GM23338 (cell line): ENCODE measurements around the gene TINAGL1. TPM values are rescaled to one million over a fixed set of nuclear protein-coding genes. Genes with fewer than 3 reads are reported as not detected.

ENCODE experiments used
- ATAC-seq: fragments of 200-7000 bp; cut with Tn5 transposase; 3 replicates; pipeline ENCODE4 v1.9.1; 2020
- DNase-seq: peaks from one replicate; pipeline ENCODE4 v3.0.0-alpha.2; 2015; ENCODE audit warnings: low spot score
- H2AFZ ChIP-seq: fragments of 200-600 bp; sonication (generic); 2 replicates; pipeline ENCODE4 v1.8.0; 2016; ENCODE audit warnings: antibody characterized with exemption, mild to moderate bottlenecking, moderate library complexity
- H3F3A ChIP-seq: fragments of 200-600 bp; sonication (generic); replicated peaks from 2 replicates; pipeline ENCODE4 v1.8.0; 2017; ENCODE audit warnings: antibody characterized with exemption, mixed run types, low read depth
- H3K27ac ChIP-seq: fragments of 200-600 bp; sonication (generic); 2 replicates; pipeline ENCODE4 v1.6.1; 2016; ENCODE audit warnings: low read depth
- H3K27me3 ChIP-seq: fragments of 200-600 bp; sonication (generic); 2 replicates; pipeline ENCODE4 v1.8.0; 2016; ENCODE audit warnings: mild to moderate bottlenecking, mixed run types, moderate library complexity; ENCODE audit not compliant: insufficient read depth
- H3K36me3 ChIP-seq: fragments of 200-600 bp; sonication (generic); 2 replicates; pipeline ENCODE4 v1.8.0; 2016; ENCODE audit warnings: mild to moderate bottlenecking; ENCODE audit not compliant: insufficient read depth
- H3K4me1 ChIP-seq: fragments of 200-600 bp; sonication (generic); 2 replicates; pipeline ENCODE4 v1.8.0; 2016; ENCODE audit warnings: mild to moderate bottlenecking, moderate library complexity; ENCODE audit not compliant: insufficient read depth
- H3K4me2 ChIP-seq: fragments of 200-600 bp; sonication (generic); 2 replicates; pipeline ENCODE4 v1.7.1; 2017; ENCODE audit warnings: mixed run types
- H3K4me3 ChIP-seq: fragments of 200-600 bp; sonication (generic); 2 replicates; pipeline ENCODE4 v1.6.1; 2016; ENCODE audit warnings: mixed run types
- H3K79me2 ChIP-seq: fragments of 200-600 bp; sonication (generic); replicated peaks from 2 replicates; pipeline ENCODE4 v1.8.0; 2017; ENCODE audit warnings: mild to moderate bottlenecking; ENCODE audit not compliant: insufficient read depth
- H3K9me2 ChIP-seq: fragments of 200-600 bp; sonication (generic); 2 replicates; pipeline ENCODE4 v1.8.0; 2017; ENCODE audit not compliant: insufficient read depth
- H4K20me1 ChIP-seq: fragments of 200-600 bp; sonication (generic); replicated peaks from 2 replicates; pipeline ENCODE4 v1.8.0; 2017; ENCODE audit warnings: mild to moderate bottlenecking; ENCODE audit not compliant: insufficient read depth
- H3K27ac Mint-ChIP-seq: 2 replicates; pipeline ENCODE4 v1.8.0; 2020; ENCODE audit warnings: inconsistent platforms, mild to moderate bottlenecking, moderate library complexity, mixed read lengths
- H3K27me3 Mint-ChIP-seq: 3 replicates; pipeline ENCODE4 v1.8.0; 2022; ENCODE audit warnings: low read depth, mild to moderate bottlenecking, moderate library complexity, mixed read lengths, inconsistent platforms; ENCODE audit not compliant: insufficient read depth, poor library complexity
- H3K36me3 Mint-ChIP-seq: 3 replicates; pipeline ENCODE4 v1.8.0; 2021; ENCODE audit warnings: low read depth, mild to moderate bottlenecking, inconsistent platforms, moderate library complexity, mixed read lengths
- H3K4me1 Mint-ChIP-seq: 3 replicates; pipeline ENCODE4 v1.8.0; 2020; ENCODE audit warnings: mild to moderate bottlenecking, inconsistent platforms, mixed read lengths
- H3K4me3 Mint-ChIP-seq: 3 replicates; pipeline ENCODE4 v1.8.0; 2021; ENCODE audit warnings: moderate library complexity, mild to moderate bottlenecking, inconsistent platforms, mixed read lengths
- H3K9me3 Mint-ChIP-seq: 3 replicates; pipeline ENCODE4 v1.8.0; 2020; ENCODE audit warnings: moderate library complexity, mild to moderate bottlenecking, inconsistent platforms, mixed read lengths
- ETS1 ChIP-seq: IDR thresholded peaks from 2 replicates; pipeline ENCODE4 v1.6.1; 2016; ENCODE audit warnings: antibody characterized with exemption
- JUNB ChIP-seq: IDR thresholded peaks from one replicate; pipeline ENCODE4 v1.6.1; 2016; ENCODE audit warnings: antibody characterized with exemption; ENCODE audit not compliant: unreplicated experiment
- NANOG ChIP-seq: IDR thresholded peaks from 2 replicates; pipeline ENCODE4 v1.6.1; 2016; ENCODE audit warnings: antibody characterized with exemption, borderline replicate concordance
- REST ChIP-seq: IDR thresholded peaks from one replicate; pipeline ENCODE4 v1.6.1; 2018; ENCODE audit warnings: antibody characterized with exemption; ENCODE audit not compliant: unreplicated experiment
- STAT1 ChIP-seq: IDR thresholded peaks from one replicate; pipeline ENCODE4 v1.6.1; 2016; ENCODE audit warnings: antibody characterized with exemption; ENCODE audit not compliant: unreplicated experiment
- ZNF331 ChIP-seq: fragments of 250-450 bp; sonication (Bioruptor Pico); IDR thresholded peaks from 2 replicates; pipeline ENCODE4 v1.5.0; 2020; ENCODE audit warnings: low read depth, mild to moderate bottlenecking, moderate library complexity
- polyA plus RNA-seq: library from polyadenylated mRNA; unstranded; fragments of >200 nt; fragmentation: Nextera tagmentation; extraction: Ambion mirVana; gene quantifications from 2 replicates; pipeline ENCODE4 v1.2.1, GENCODE V29; 2016
- total RNA-seq: library from RNA; depleted of rRNA; stranded (reverse); fragments of >200 nt; shearing (Covaris generic); gene quantifications from 2 replicates; pipeline ENCODE4 v1.2.3, GENCODE V29; 2014
- TF ChIP-seq, protein P1 (sequence below): fragments of 250-450 bp; sonication (Bioruptor Pico); IDR thresholded peaks from 2 replicates; pipeline ENCODE4 v1.5.0; 2020; ENCODE audit warnings: mild to moderate bottlenecking, moderate library complexity

TINAGL1 gene
- total and polyA plus RNA-seq, 2 experiments from 2014 or later = 6.8 to 15.8 TPM

GRCh38 chr1:31618916-31619846 is 42.9 kb downstream of the TINAGL1 start (continued):
- TF ChIP-seq, protein P1, sequence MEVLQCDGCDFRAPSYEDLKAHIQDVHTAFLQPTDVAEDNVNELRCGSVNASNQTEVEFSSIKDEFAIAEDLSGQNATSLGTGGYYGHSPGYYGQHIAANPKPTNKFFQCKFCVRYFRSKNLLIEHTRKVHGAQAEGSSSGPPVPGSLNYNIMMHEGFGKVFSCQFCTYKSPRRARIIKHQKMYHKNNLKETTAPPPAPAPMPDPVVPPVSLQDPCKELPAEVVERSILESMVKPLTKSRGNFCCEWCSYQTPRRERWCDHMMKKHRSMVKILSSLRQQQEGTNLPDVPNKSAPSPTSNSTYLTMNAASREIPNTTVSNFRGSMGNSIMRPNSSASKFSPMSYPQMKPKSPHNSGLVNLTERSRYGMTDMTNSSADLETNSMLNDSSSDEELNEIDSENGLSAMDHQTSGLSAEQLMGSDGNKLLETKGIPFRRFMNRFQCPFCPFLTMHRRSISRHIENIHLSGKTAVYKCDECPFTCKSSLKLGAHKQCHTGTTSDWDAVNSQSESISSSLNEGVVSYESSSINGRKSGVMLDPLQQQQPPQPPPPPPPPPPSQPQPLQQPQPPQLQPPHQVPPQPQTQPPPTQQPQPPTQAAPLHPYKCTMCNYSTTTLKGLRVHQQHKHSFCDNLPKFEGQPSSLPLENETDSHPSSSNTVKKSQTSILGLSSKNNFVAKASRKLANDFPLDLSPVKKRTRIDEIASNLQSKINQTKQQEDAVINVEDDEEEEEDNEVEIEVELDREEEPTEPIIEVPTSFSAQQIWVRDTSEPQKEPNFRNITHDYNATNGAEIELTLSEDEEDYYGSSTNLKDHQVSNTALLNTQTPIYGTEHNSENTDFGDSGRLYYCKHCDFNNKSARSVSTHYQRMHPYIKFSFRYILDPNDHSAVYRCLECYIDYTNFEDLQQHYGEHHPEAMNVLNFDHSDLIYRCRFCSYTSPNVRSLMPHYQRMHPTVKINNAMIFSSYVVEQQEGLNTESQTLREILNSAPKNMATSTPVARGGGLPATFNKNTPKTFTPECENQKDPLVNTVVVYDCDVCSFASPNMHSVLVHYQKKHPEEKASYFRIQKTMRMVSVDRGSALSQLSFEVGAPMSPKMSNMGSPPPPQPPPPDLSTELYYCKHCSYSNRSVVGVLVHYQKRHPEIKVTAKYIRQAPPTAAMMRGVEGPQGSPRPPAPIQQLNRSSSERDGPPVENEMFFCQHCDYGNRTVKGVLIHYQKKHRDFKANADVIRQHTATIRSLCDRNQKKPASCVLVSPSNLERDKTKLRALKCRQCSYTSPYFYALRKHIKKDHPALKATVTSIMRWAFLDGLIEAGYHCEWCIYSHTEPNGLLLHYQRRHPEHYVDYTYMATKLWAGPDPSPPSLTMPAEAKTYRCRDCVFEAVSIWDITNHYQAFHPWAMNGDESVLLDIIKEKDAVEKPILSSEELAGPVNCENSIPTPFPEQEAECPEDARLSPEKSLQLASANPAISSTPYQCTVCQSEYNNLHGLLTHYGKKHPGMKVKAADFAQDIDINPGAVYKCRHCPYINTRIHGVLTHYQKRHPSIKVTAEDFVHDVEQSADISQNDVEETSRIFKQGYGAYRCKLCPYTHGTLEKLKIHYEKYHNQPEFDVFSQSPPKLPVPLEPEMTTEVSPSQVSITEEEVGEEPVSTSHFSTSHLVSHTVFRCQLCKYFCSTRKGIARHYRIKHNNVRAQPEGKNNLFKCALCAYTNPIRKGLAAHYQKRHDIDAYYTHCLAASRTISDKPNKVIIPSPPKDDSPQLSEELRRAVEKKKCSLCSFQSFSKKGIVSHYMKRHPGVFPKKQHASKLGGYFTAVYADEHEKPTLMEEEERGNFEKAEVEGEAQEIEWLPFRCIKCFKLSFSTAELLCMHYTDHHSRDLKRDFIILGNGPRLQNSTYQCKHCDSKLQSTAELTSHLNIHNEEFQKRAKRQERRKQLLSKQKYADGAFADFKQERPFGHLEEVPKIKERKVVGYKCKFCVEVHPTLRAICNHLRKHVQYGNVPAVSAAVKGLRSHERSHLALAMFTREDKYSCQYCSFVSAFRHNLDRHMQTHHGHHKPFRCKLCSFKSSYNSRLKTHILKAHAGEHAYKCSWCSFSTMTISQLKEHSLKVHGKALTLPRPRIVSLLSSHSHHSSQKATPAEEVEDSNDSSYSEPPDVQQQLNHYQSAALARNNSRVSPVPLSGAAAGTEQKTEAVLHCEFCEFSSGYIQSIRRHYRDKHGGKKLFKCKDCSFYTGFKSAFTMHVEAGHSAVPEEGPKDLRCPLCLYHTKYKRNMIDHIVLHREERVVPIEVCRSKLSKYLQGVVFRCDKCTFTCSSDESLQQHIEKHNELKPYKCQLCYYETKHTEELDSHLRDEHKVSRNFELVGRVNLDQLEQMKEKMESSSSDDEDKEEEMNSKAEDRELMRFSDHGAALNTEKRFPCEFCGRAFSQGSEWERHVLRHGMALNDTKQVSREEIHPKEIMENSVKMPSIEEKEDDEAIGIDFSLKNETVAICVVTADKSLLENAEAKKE (CRISPR knock-in tag) = no peak

- H3K9me2 ChIP-seq = no peaks in the 10 kb centered on the region
- no peaks in the 10 kb centered on the region for H3K9me3 Mint-ChIP-seq
- H3K4me3 Mint-ChIP-seq = no peak overlapping the region
- H3K4me1 Mint-ChIP-seq = peaks cover 5% of the 10 kb centered on the region; the same call in 2 of the 3 replicates
- no peaks in the 10 kb centered on the region for H3K4me1 ChIP-seq
- no peaks in the 10 kb centered on the region for H3K36me3 Mint-ChIP-seq
- no peaks in the 10 kb centered on the region for H3F3A ChIP-seq
- no peaks in the 10 kb centered on the region for H3K79me2 ChIP-seq
- no peaks in the 10 kb centered on the region for H3K36me3 ChIP-seq
- no peak overlapping the region for H3K27ac Mint-ChIP-seq
- DNase-seq = no peak
- no peak for ATAC-seq
- peaks cover 21% of the 10 kb centered on the region for H3K27me3 Mint-ChIP-seq
- H4K20me1 ChIP-seq = no peaks in the 10 kb centered on the region
- H2AFZ ChIP-seq = no peak overlapping the region
- no peak overlapping the region for H3K27ac ChIP-seq
- H3K27me3 ChIP-seq = peaks cover 22% of the 10 kb centered on the region
- no peak overlapping the region for H3K4me3 ChIP-seq
- H3K4me2 ChIP-seq = no peak overlapping the region
- no peak for TF ChIP-seq ETS1
- TF ChIP-seq NANOG = no peak
- no peak for TF ChIP-seq REST
- no peak for TF ChIP-seq STAT1
- TF ChIP-seq ZNF331 = no peak
- TF ChIP-seq JUNB = no peak
Measured at GRCh38 chr1:31620631-31621497, 44.5 kb downstream of the TINAGL1 start.
